ENCODE results near the gene PDE11A. TPM values are rescaled to one million over a fixed set of nuclear protein-coding genes. Genes with fewer than 3 reads are reported as not detected.

Gene PDE11A
- total RNA-seq, 1 donor from 2014 or later: not detected

DNA sequence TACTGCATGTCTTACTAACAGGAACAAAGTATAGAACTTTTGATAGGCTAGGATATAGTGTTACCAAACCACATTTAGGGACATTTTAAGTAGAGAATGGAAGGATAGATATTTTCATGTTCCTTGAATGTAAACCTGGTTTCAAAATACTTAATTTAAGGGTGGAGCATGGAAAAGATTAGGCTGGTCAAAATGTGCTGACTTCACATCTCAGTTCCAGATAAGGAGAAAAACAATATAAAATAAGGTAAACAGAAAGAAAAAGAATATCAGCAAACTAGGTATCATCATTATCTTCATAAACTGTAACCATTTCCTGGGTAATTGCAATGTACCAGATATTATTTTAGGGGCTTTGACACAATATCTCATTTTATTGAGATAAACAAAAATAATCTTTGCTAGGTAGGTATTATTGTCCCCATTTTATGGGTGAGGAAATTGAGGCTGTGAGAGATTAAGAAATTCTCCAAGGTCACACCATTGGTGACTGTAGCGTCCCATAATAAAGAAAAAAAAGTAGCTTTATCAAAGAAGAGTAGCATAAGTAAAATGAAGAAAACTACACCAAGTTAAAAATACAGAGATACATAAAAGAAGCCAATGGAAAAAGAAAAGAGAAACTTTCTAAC is 3.6 kb downstream of the PDE11A start:
- Mint-ChIP-seq H3K27me3 (peaks cover 34% of the 10 kb centered on the region), H3K9me3 (no peaks in the 10 kb centered on the region)

DNA sequence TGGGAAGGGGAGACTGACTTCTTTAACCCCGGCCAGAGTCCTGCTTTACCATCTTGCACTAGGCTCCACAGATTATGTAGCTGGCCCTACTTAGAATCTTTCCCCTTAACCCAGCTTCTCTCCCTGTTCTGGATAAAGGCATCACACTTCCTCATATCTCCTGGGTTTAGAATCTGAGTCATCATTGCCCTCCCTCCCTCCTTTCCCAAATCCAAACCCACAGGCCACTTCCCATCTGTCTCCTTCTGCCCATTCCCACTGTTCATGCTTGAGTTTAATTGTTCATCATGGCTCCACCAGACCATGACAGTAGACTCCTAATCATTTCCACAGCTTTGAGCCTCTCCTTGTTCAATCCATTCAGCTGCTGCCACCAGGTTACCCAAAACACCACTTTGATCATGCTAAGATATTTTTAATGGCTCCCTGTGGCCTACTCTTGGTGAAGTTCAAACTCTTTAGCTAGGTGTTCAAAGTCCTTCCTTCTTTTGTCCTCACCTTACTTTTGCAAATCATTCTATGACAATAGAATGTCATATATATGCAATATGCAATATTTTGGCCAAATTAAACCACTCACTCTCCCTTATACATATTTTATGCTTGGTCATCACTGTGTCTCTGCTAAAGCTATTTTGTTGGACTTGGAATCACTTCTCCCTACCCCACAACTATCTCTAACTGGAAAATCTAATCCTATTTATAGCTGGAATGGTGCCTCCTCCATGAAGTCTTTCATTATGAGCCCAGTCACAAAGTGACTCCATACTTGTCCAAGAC is 5.5 kb downstream of the PDE11A start:
- ATAC-seq (ENCODE audit: low read depth) (no peak), DNase-seq (no peak)
- Mint-ChIP-seq H3K4me3 (no peak overlapping the region), H3K27me3 (peaks cover 24% of the 10 kb centered on the region), H3K27ac (no peak overlapping the region), H3K4me1 (no peaks in the 10 kb centered on the region), H3K36me3 (ENCODE audit: low read depth) (no peaks in the 10 kb centered on the region), H3K9me3 (no peaks in the 10 kb centered on the region)
- intact Hi-C loops (cut with micrococcal nuclease): no loop called here
- CTCF ChIA-PET: no interaction called here
- POLR2A ChIA-PET: no interaction called here
- TF ChIP-seq, protein P1, sequence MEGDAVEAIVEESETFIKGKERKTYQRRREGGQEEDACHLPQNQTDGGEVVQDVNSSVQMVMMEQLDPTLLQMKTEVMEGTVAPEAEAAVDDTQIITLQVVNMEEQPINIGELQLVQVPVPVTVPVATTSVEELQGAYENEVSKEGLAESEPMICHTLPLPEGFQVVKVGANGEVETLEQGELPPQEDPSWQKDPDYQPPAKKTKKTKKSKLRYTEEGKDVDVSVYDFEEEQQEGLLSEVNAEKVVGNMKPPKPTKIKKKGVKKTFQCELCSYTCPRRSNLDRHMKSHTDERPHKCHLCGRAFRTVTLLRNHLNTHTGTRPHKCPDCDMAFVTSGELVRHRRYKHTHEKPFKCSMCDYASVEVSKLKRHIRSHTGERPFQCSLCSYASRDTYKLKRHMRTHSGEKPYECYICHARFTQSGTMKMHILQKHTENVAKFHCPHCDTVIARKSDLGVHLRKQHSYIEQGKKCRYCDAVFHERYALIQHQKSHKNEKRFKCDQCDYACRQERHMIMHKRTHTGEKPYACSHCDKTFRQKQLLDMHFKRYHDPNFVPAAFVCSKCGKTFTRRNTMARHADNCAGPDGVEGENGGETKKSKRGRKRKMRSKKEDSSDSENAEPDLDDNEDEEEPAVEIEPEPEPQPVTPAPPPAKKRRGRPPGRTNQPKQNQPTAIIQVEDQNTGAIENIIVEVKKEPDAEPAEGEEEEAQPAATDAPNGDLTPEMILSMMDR (IDR thresholded peaks at IDR 0.05): no peak

More for the DNA sequence above, 3.6 kb downstream of the PDE11A start:
- DNase-seq (no peak), ATAC-seq (ENCODE audit: low read depth) (no peak)
- intact Hi-C loops (cut with micrococcal nuclease): no loop called here
- H3K36me3 Mint-ChIP-seq (ENCODE audit: low read depth): no peaks in the 10 kb centered on the region
- TF ChIP-seq, protein P1 (IDR thresholded peaks at IDR 0.05): no peak
- H3K4me1 Mint-ChIP-seq: peaks cover 3% of the 10 kb centered on the region
- H3K27ac Mint-ChIP-seq: no peak overlapping the region
- H3K4me3 Mint-ChIP-seq: no peak overlapping the region
- ChIA-PET CTCF (no interaction called here), POLR2A (no interaction called here)

DNA sequence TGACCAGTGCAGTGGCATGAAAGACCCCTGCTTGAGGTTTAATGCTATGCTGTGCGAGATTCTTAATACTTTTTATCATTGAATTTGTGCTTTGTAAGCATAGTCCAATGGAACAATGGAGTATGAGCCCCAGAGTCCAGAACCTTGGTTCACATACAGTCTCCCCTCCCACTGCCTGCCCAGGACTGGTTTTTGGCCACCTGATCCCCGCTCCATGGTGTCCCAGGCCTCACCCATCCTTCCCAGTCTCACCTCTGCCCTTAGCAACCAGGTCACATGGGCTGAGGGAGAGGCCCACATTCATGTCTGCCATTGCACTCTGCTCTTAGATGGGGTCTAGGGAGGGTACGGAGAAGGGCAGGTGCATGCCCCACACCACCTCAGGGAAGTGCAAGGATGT is 6.3 kb downstream of the PDE11A start:
- intact Hi-C loops (cut with micrococcal nuclease): no loop called here
- TF ChIP-seq, protein P1 (IDR thresholded peaks at IDR 0.05): no peak
- DNase-seq (no peak), ATAC-seq (ENCODE audit: low read depth) (no peak)
- ChIA-PET CTCF (no interaction called here), POLR2A (no interaction called here)
- Mint-ChIP-seq H3K27me3 (peaks cover 18% of the 10 kb centered on the region), H3K27ac (no peak overlapping the region), H3K36me3 (ENCODE audit: low read depth) (no peaks in the 10 kb centered on the region), H3K4me1 (no peaks in the 10 kb centered on the region), H3K9me3 (no peaks in the 10 kb centered on the region), H3K4me3 (no peak overlapping the region)

DNA sequence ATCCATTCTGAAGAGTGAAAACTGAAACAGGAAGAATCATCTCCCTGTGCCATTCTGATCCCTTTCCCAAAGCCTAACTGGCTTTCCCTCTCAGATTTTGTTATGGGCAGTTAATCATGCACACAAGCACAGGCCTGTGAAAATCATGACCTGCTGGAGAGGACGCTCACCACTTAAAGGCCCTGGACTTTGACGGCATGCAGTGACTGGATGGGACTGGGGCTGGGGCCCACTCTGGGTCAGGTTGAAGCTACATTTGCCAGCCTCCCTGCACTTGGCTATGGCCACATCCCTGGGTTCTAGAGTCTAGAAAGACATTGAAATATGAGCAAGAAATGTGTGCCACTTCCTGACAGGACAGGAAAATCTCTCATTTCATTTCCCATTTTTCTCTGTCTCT is 12.9 kb downstream of the PDE11A start:
- ATAC-seq (ENCODE audit: low read depth): no peak
- no peaks in the 10 kb centered on the region for H3K9me3 Mint-ChIP-seq
- H3K27ac Mint-ChIP-seq: no peak overlapping the region

DNA sequence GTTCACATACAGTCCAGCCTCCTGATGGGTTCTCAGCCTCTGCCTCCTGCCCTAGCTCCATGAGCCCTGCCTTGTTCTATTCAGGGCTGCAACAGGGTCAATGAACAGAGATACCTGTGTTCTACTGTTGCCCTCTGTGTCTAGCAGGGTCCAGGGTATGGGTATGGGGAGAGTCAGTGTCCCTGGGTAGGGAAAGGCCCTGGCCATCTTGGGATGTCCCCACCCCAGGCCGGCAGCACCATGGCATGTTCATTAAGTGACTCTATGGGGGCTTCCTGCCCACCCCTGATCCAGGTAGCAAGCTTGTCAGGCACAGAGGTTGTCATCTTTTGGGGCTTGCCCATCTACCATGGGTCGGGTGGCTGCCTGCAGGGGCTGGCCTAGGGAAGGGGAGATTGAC is 13.5 kb downstream of the PDE11A start:
- H3K27me3 Mint-ChIP-seq: peaks cover 7% of the 10 kb centered on the region
- ATAC-seq (ENCODE audit: low read depth): no peak
- H3K9me3 Mint-ChIP-seq: no peaks in the 10 kb centered on the region
- TF ChIP-seq, protein P1 (IDR thresholded peaks at IDR 0.05): no peak
- no peak for DNase-seq
- POLR2A ChIA-PET: no interaction called here
- H3K36me3 Mint-ChIP-seq (ENCODE audit: low read depth): no peaks in the 10 kb centered on the region
- H3K4me1 Mint-ChIP-seq: no peaks in the 10 kb centered on the region
- CTCF ChIA-PET: no interaction called here
- no peak overlapping the region for H3K27ac Mint-ChIP-seq
- intact Hi-C loops (cut with micrococcal nuclease): no loop called here
- H3K4me3 Mint-ChIP-seq: no peak overlapping the region

More for the DNA sequence above, 12.9 kb downstream of the PDE11A start:
- no peak for DNase-seq
- ChIA-PET POLR2A (no interaction called here), CTCF (no interaction called here)
- Mint-ChIP-seq H3K36me3 (ENCODE audit: low read depth) (no peaks in the 10 kb centered on the region), H3K4me3 (no peak overlapping the region), H3K27me3 (peaks cover 7% of the 10 kb centered on the region), H3K4me1 (no peaks in the 10 kb centered on the region)
- TF ChIP-seq, protein P1 (IDR thresholded peaks at IDR 0.05): no peak
- intact Hi-C loops (cut with micrococcal nuclease): no loop called here
